Right cardiac atrium (tissue), 5 donors: ENCODE data around the gene MXD4. TPM values are rescaled to one million over a fixed set of nuclear protein-coding genes. Genes with fewer than 3 reads are reported as not detected.

Experiments
- ATAC-seq, 2 donors: fragments of 200-7000 bp; cut with Tn5 transposase; one replicate each; pipeline versions ENCODE4 v1.8.0 to v1.9.1; 2020; ENCODE audit warnings: moderate library complexity in 2 of 2, mild to moderate bottlenecking in 1 of 2
- DNase-seq, 3 donors: peaks; one replicate each; pipeline ENCODE4 v3.0.0-alpha.2; 2020
- H3K27ac ChIP-seq: one replicate; pipeline ENCODE4 v1.5.1; 2013; ENCODE audit warnings: mild to moderate bottlenecking, low read length, control low read depth, moderate library complexity
- H3K27me3 ChIP-seq: one replicate; pipeline ENCODE4 v1.6.1; 2013; ENCODE audit not compliant: control insufficient read depth, insufficient read depth
- H3K4me1 ChIP-seq: one replicate; pipeline ENCODE4 v1.6.1; 2013; ENCODE audit warnings: low read length; ENCODE audit not compliant: control insufficient read depth, insufficient read depth
- H3K4me3 ChIP-seq: one replicate; pipeline ENCODE4 v1.5.1; 2013; ENCODE audit warnings: low read length, control low read depth
- H3K9me3 ChIP-seq: one replicate; pipeline ENCODE4 v1.6.1; 2013; ENCODE audit warnings: low read length; ENCODE audit not compliant: control insufficient read depth
- WGBS: extraction: QIAGEN DNeasy Blood & Tissue Kit; methylation state at CpG from one replicate; pipeline ENCODE4 v1.1.7; 2013; 5-methylcytosine and 5-hydroxymethylcytosine counted together
- intact Hi-C, 4 donors: fragments of 100-400 bp; cut with DNase I; formaldehyde crosslinking; loops; one replicate each; pipeline versions ENCODE4 v1.11.0 to v1.14.0; 2022 to 2023
- polyA plus RNA-seq: library from polyadenylated mRNA; stranded (reverse); fragments of 200-250 nt; gene quantifications from one replicate; pipeline ENCODE4 v1.2.3, GENCODE V29; 2013
- total RNA-seq, 4 donors: library from RNA; stranded (reverse); fragmentation: NEBNext Ultra II Directional; extraction: Animal tissue kit (Norgen Biotek cat#: 25700); gene quantifications; one replicate each; pipeline ENCODE4 v1.2.1, GENCODE V29; 2021
- donor health status: healthy with polysubstance abuse.
- donor health status: DM: no; HTN: yes; CAD: no.
- donor health status: DM: no; HTN: no; CAD: no.
- donor health status: DM: no; HTN: yes; CAD: no; lungs with severe emphysema.
- donor health status: DM: yes; HTN: yes; CAD: no.

Gene MXD4
- total and polyA plus RNA-seq, 5 donors: 27.2 to 43.1 (median 32.7) TPM

DNA sequence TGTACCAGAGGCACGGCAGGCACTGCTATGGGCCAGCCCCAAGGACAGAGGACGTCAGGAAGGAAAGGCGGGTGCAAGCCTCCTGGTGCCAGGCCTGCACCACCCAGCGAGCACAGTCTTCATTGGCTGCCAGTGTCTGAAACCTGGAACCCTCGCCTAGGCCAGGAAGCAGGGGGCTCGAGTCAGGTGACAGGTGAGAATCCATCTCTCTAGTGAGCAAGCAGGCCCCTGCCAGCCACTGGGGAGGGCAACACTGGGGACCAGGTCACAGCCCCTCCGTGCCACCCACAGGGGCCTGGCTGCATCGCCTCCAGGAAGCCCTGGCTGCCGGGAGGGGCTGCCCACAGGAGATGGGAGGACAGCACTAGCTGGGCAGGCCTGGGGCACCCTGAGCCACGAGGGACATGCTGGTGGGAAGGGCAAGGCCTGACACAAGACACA lies 13.1 kb downstream of the MXD4 start:
- ATAC-seq (no peak), DNase-seq (peak; percentile 14 to 32 (median 28))
- H3K9me3 ChIP-seq: no peaks in the 10 kb centered on the region
- 66% methylated on average over 10 of the region's 10 CpGs for WGBS
- no peak overlapping the region for H3K4me3 ChIP-seq
- intact Hi-C loops: no loop called here
- no peaks in the 10 kb centered on the region for H3K27me3 ChIP-seq
- H3K4me1 ChIP-seq: peaks cover 2% of the 10 kb centered on the region
- no peak overlapping the region for H3K27ac ChIP-seq

DNA sequence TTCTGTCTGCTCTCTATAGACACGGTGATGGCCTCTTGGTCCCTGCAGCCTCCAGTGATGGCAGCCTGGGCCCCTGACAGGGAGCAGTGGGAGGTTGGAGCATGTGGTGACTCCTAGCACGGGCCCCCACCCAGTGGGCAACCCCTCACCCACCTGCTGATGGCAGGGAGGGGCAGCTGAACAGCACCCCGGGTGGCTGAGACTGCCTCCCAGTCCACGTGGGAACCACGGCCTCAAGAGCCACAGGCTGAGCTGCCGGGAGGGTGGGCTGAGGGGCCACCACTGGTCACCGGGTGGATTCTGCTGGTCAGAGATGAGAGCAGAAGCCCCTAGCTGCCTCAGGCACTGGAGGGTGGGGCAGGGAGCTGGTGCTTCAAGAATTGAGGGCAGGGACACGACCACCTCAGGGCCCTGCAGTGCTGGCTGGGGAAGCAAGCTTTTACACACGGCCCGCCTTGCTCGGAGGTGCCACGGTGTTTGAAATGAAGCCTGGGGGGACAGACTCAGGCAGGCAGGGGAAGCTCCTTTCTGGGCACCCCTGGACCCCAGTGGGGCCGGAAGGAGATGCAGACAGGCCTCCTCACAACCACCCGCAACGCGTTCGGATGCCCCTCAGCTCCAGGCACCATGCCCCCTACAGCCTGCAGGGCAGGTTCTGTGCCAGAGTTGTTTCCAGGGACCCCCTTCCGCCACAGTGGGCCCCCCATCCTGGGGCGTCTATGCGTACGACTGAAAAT lies 13.7 kb downstream of the MXD4 start:
- intact Hi-C loops: no loop called here
- ATAC-seq: no peak
- Histone ChIP-seq H3K4me3 (no peak overlapping the region), H3K4me1 (peaks cover 2% of the 10 kb centered on the region), H3K27me3 (no peaks in the 10 kb centered on the region), H3K27ac (no peak overlapping the region), H3K9me3 (no peaks in the 10 kb centered on the region)
- peak; percentile 9 to 51 (median 35) for DNase-seq
- 80% methylated on average over 21 of the region's 21 CpGs for WGBS

DNA sequence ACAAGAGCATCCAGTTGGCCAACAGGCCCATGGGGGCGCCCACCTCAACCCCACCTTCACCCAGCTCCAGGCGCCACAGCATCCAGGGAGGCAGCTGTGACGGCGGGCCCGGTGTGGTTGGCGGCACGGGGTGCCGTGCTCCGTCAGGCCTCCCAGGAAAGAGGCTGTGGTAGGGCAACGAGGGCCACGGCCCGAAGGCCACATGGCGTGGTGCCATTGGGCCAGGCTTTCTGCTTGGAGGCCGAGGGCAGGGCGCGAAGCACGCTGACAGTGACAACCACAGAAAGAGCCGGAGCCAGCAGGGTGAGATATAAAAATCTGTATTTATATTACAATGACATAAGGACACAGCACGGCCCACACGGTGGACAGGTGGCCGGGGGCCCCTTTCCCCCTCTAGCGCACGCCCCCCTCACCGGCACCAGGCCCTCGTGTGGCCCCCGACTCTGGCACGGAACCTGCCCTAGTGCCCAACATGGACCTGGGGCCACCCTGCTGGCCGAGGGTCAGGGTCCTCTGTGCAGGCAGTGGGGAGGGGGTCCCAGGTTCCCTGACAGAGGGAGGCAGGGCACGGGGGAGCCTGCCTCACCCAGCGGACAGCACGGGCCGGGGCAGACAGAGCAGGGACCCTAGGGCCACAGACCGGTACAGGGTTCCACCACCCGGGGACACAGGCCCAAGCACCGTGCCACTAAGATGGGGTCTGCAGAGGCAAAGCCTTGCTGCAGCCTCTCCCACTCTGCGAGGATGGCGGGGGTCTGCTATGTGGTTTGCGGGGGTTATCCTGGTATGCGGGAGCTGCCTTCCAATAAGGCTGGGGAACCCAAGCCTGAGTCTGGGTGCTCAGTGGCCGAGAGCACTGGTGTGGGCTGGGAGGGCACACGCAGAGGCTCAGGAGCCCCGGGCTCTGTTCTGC lies 14.5 kb downstream of the MXD4 start:
- WGBS: 90% methylated on average over 42 of the region's 42 CpGs
- no peak for ATAC-seq
- intact Hi-C loops: no loop called here

GRCh38 chr4:2246384-2247127 lies 15.4 kb downstream of the MXD4 start:
- peak in 1 of 3 donors; percentile 55 for DNase-seq
- Histone ChIP-seq H3K27ac (no peak overlapping the region), H3K4me1 (peaks cover 2% of the 10 kb centered on the region), H3K4me3 (no peak overlapping the region), H3K27me3 (no peaks in the 10 kb centered on the region), H3K9me3 (no peaks in the 10 kb centered on the region)
- 89% methylated on average over 19 of the region's 19 CpGs for WGBS
- intact Hi-C loops: no loop called here
- ATAC-seq: no peak

More for the DNA sequence above, 14.5 kb downstream of the MXD4 start:
- Histone ChIP-seq H3K27ac (no peak overlapping the region), H3K9me3 (no peaks in the 10 kb centered on the region), H3K4me1 (peaks cover 2% of the 10 kb centered on the region), H3K27me3 (no peaks in the 10 kb centered on the region), H3K4me3 (no peak overlapping the region)
- peak in 1 of 3 donors; percentile 45 for DNase-seq

DNA sequence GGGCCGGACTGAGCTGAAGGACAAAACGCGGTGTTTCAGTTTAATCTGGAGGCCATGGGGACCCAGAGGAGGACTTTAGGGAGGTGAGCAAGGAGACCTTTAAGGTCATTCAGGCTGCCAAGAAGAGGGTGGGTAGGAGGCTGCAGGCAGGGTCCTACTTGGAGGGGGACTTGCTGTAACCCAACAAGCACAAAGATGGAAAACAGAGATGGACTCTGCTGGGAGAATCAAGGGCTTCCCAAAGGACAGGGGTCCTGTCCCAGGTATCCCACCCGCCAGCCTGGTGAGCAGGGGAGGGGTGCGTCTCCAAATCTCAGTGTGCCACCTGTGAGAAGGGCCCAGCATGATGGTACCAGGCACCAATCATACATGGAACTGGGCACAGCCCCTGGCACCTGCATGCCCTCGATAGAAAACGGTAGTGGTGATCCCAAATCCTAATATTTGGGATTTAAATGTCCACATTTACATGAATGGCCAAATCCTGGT lies 16.1 kb downstream of the MXD4 start:
- peaks cover 2% of the 10 kb centered on the region for H3K4me1 ChIP-seq
- 78% methylated on average over 7 of the region's 7 CpGs for WGBS
- ATAC-seq: no peak

GRCh38 chr4:2245057-2245786 lies 16.7 kb downstream of the MXD4 start:
- DNase-seq (peak in 1 of 3 donors; percentile 27), ATAC-seq (no peak)
- intact Hi-C loops: no loop called here
- peaks cover 2% of the 10 kb centered on the region for H3K4me1 ChIP-seq
- H3K27me3 ChIP-seq: no peaks in the 10 kb centered on the region
- no peak overlapping the region for H3K4me3 ChIP-seq
- WGBS: 44% methylated on average over 7 of the region's 7 CpGs
- no peaks in the 10 kb centered on the region for H3K9me3 ChIP-seq
- H3K27ac ChIP-seq: no peak overlapping the region

More for the DNA sequence above, 16.1 kb downstream of the MXD4 start:
- DNase-seq: no peak
- H3K27ac ChIP-seq: no peak overlapping the region
- H3K4me3 ChIP-seq: no peak overlapping the region
- no peaks in the 10 kb centered on the region for H3K9me3 ChIP-seq
- intact Hi-C loops: no loop called here
- no peaks in the 10 kb centered on the region for H3K27me3 ChIP-seq

- intact Hi-C loops: no loop called here
These were observed 18.1 kb downstream of the MXD4 start for GRCh38 chr4:2243681-2244380.

DNA sequence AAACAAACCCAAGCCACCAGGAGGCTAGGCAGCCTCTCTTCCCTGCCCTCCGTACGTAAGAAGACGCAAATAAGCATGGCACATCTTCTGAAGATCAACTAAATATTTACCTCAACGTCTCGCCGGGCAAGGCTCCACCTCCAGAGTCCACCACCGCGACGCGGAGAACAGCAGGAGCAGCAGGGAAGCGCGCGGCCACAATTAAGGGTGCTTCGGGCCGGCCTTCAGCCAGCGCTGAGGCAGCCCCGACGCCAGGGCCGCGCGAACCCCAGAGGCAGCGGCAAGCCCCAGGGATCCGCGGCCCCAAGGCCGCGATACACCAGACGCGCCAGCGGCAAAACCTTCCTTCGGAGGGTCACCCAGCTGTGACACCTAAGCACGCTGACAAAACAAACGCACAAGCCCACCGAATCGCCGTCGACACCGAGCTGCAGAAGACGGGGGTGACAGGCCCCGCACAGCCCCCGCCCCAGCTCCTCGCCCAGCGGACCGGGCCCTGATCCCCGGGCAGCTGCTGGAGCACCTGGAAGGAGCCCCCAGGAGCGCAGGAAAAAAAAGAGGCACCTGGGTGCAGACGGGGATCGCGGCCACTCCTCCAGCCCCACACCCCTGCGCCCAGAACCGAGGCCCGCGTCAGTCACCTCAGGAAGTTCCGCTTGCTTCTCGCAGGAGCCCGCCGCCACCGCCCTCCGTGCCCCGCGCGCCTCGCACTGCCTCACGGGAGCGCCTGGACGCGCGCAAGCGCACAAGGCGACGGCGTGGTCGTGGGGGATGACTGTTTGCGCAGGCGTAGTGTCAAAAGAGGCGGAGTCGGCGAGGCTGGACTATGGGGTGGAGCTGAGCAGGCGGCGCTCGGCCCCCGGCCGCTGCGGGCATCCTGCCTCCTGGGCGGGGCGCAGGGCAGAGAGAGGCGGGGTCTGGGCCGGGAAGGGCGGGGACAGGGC lies 20.2 kb downstream of the MXD4 start, which contains the start of the genes HAUS3 and POLN:
Gene HAUS3 (minus strand): TSS at position 712 of the 944 bp plus-strand sequence. CDS start 1,175 bp downstream, outside the sequence.
Gene POLN (minus strand): TSS at position 712 of the 944 bp plus-strand sequence. CDS start 12,890 bp downstream, outside the sequence.
- WGBS: under 1% methylated on average over 88 of the region's 88 CpGs
- ATAC-seq (peak; percentile 99), DNase-seq (peak; percentile 99 to 100 (median 99))
- H3K4me1 ChIP-seq: peaks cover 2% of the 10 kb centered on the region
- H3K9me3 ChIP-seq: no peaks in the 10 kb centered on the region
- peak within 1 kb of the TSS; percentile 22 for H3K27ac ChIP-seq
- intact Hi-C loops: no loop called here
- peak within 1 kb of the TSS; percentile 76 for H3K4me3 ChIP-seq
- no peaks in the 10 kb centered on the region for H3K27me3 ChIP-seq

More at GRCh38 chr4:2243681-2244380, 18.1 kb downstream of the MXD4 start:
- Histone ChIP-seq H3K27ac (no peak overlapping the region), H3K4me3 (no peak overlapping the region), H3K9me3 (no peaks in the 10 kb centered on the region), H3K27me3 (no peaks in the 10 kb centered on the region), H3K4me1 (peaks cover 2% of the 10 kb centered on the region)
- DNase-seq (peak; percentile 58 to 83 (median 79)), ATAC-seq (peak; percentile 20 to 40)
- WGBS: 23% methylated on average over 5 of the region's 5 CpGs

- Histone ChIP-seq H3K9me3 (no peaks in the 10 kb centered on the region), H3K27ac (no peak overlapping the region), H3K4me1 (peaks cover 2% of the 10 kb centered on the region), H3K4me3 (peak overlapping the region; percentile 76), H3K27me3 (no peaks in the 10 kb centered on the region)
- ATAC-seq: no peak
- intact Hi-C loops: no loop called here
- no peak for DNase-seq
- WGBS: 9% methylated on average over 7 of the region's 7 CpGs
These were observed 20.9 kb downstream of the MXD4 start for GRCh38 chr4:2241003-2241402.
